ENCODE data around the gene DCAF6.
"Not testable (repeated sequence)": the region's sequence is repeated elsewhere in the genome, so short reads cannot be mapped to it uniquely, and the experiment has no call there.

Gene DCAF6

GRCh38 chr1:167928457-167928852, 8.0 kb upstream of the DCAF6 start:
- DNase-seq (ENCODE audit: low spot score) = no peak
- CTCF ChIA-PET = interaction anchor here (0.6 kb wide), 1 partner anchor 212 kb away, joined by 4 read pairs; no protein-coding TSS in a partner anchor
- TF ChIP-seq CTCF (conservative IDR thresholded peaks at IDR 0.05; ENCODE audit: low read depth) = no peak
- no peak overlapping the region for H3K27ac ChIP-seq
- POLR2A ChIA-PET (ENCODE audit: low non-redundant PET) = no interaction called here

- CTCF ChIA-PET; H3K27ac ChIP-seq; POLR2A ChIA-PET (ENCODE audit: low non-redundant PET); DNase-seq (ENCODE audit: low spot score): not testable (repeated sequence)
Observed at GRCh38 chr1:167928919-167929318, 7.6 kb upstream of the DCAF6 start.

- ChIA-PET POLR2A (ENCODE audit: low non-redundant PET) (no interaction called here), CTCF (no interaction called here)
- H3K27ac ChIP-seq = no peak overlapping the region
- no peak for TF ChIP-seq CTCF (conservative IDR thresholded peaks at IDR 0.05; ENCODE audit: low read depth)
- DNase-seq (ENCODE audit: low spot score) = no peak
Observed at GRCh38 chr1:167929725-167930124, 6.8 kb upstream of the DCAF6 start.

GRCh38 chr1:167933788-167934187, 2.7 kb upstream of the DCAF6 start:
- H3K27ac ChIP-seq = no peak overlapping the region
- DNase-seq (ENCODE audit: low spot score) = no peak
- no peak for TF ChIP-seq CTCF (conservative IDR thresholded peaks at IDR 0.05; ENCODE audit: low read depth)
- ChIA-PET CTCF (interaction anchor here (0.7 kb wide), 1 partner anchor 192 kb away, joined by 3 read pairs; no protein-coding TSS in a partner anchor), POLR2A (ENCODE audit: low non-redundant PET) (interaction anchor here (0.5 kb wide), 1 partner anchor 1600 kb away, joined by 5 read pairs; no protein-coding TSS in a partner anchor)

GRCh38 chr1:167934426-167935215, 1.9 kb upstream of the DCAF6 start:
- POLR2A ChIA-PET (ENCODE audit: low non-redundant PET) = interaction anchor here (0.5 to 0.8 kb wide), 2 partner anchors 221 to 1600 kb away, joined by 3 to 5 read pairs; no protein-coding TSS in a partner anchor
- no peak for TF ChIP-seq CTCF (conservative IDR thresholded peaks at IDR 0.05; ENCODE audit: low read depth)
- peak overlapping the region; percentile 97 for H3K27ac ChIP-seq
- no peak for DNase-seq (ENCODE audit: low spot score)
- CTCF ChIA-PET = interaction anchor here (0.6 to 0.7 kb wide), 3 partner anchors 165 to 1580 kb away, joined by 3 read pairs; no protein-coding TSS in a partner anchor

GRCh38 chr1:167935216-167936067, 1.0 kb upstream of the DCAF6 start:
- POLR2A ChIA-PET (ENCODE audit: low non-redundant PET) = interaction anchor here (0.8 to 1.0 kb wide), 2 partner anchors 220 to 222 kb away, joined by 3 read pairs; no protein-coding TSS in a partner anchor
- peak overlapping the region; percentile 97 for H3K27ac ChIP-seq

More at GRCh38 chr1:167935216-167936067, 1.0 kb upstream of the DCAF6 start:
- CTCF ChIA-PET = interaction anchor here (0.6 kb wide), 2 partner anchors 166 to 1579 kb away, joined by 3 read pairs; no protein-coding TSS in a partner anchor
- peak; percentile 28 for DNase-seq (ENCODE audit: low spot score)
- no peak for TF ChIP-seq CTCF (conservative IDR thresholded peaks at IDR 0.05; ENCODE audit: low read depth)
